ENCODE data around the gene GNB1. TPM values are rescaled to one million over a fixed set of nuclear protein-coding genes. Genes with fewer than 3 reads are reported as not detected.

Gene GNB1
- total RNA-seq, 1 donor: 88.7 TPM

DNA sequence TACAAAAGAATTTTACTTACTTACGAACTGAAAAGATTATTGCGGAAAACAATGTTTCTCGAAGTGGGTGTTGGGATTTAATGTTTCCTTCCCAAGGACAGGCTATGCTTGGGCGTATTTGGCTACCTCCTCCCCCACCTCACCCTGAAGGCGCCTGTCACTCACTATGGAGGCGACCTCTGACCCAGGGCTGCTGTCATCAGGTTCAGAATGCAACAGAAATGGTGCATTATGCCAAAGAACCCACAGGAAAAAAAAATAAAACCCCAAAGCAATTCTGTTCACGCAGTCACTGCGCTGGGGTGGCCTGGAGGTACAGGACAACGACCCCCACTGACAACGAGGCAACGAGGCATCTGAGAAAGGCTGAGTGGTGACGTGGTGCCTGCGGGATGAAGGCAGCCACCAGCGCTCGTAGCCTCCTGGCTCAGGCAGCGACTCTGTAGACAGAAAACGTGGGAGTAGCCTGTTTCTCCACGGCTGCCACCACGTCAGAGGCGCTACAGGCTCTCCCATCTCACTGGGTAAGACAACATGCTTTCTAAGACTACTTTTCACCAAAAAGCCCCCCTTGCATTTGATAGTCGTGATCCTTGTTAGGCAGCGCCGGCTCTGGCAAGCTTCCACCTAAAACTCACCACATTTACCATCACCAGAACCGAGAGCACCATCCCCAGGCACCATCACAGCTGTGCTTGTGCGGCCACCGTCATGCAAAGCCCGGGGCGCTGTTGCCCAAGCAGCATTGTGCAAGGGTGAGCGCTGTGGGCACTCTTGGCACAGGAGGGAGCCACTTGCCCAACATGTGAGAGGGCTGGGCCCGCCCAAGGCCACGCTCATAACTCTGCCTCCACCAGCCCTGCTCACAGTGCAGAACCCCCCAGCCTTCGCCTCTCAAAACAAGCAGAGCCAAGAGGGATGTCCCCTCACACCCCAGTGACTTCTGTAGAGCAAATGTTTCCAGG lies 126.9 kb downstream of the GNB1 start:
- H3K79me2 ChIP-seq (ENCODE audit: insufficient read depth, low read length): peaks cover 89% of the 10 kb centered on the region
- peaks cover 20% of the 10 kb centered on the region for H3K36me3 ChIP-seq (ENCODE audit: insufficient read depth, low read length)
- H3K4me3 ChIP-seq (ENCODE audit: insufficient read depth, low read length): no peak overlapping the region
- TF ChIP-seq, protein P1, sequence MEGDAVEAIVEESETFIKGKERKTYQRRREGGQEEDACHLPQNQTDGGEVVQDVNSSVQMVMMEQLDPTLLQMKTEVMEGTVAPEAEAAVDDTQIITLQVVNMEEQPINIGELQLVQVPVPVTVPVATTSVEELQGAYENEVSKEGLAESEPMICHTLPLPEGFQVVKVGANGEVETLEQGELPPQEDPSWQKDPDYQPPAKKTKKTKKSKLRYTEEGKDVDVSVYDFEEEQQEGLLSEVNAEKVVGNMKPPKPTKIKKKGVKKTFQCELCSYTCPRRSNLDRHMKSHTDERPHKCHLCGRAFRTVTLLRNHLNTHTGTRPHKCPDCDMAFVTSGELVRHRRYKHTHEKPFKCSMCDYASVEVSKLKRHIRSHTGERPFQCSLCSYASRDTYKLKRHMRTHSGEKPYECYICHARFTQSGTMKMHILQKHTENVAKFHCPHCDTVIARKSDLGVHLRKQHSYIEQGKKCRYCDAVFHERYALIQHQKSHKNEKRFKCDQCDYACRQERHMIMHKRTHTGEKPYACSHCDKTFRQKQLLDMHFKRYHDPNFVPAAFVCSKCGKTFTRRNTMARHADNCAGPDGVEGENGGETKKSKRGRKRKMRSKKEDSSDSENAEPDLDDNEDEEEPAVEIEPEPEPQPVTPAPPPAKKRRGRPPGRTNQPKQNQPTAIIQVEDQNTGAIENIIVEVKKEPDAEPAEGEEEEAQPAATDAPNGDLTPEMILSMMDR (IDR thresholded peaks at IDR 0.05; ENCODE audit: extremely low read depth, low read depth, low read length): peak; percentile 14
- no peaks in the 10 kb centered on the region for H3K9me3 ChIP-seq (ENCODE audit: low read depth, low read length)
- no peak overlapping the region for H3K4me2 ChIP-seq (ENCODE audit: insufficient read depth, low read length)
- DNase-seq (ENCODE audit: insufficient read length, low spot score, missing footprints): peak; percentile 56
- H2AFZ ChIP-seq (ENCODE audit: low read length): no peak overlapping the region
- peaks cover 14% of the 10 kb centered on the region for H4K20me1 ChIP-seq (ENCODE audit: insufficient read depth, low read length)
- H3K27me3 ChIP-seq (ENCODE audit: insufficient read depth, low read length): no peaks in the 10 kb centered on the region
- H3K4me1 ChIP-seq (ENCODE audit: insufficient read depth, low read length): no peaks in the 10 kb centered on the region
- H3K27ac ChIP-seq (ENCODE audit: low read depth, low read length): no peak overlapping the region

DNA sequence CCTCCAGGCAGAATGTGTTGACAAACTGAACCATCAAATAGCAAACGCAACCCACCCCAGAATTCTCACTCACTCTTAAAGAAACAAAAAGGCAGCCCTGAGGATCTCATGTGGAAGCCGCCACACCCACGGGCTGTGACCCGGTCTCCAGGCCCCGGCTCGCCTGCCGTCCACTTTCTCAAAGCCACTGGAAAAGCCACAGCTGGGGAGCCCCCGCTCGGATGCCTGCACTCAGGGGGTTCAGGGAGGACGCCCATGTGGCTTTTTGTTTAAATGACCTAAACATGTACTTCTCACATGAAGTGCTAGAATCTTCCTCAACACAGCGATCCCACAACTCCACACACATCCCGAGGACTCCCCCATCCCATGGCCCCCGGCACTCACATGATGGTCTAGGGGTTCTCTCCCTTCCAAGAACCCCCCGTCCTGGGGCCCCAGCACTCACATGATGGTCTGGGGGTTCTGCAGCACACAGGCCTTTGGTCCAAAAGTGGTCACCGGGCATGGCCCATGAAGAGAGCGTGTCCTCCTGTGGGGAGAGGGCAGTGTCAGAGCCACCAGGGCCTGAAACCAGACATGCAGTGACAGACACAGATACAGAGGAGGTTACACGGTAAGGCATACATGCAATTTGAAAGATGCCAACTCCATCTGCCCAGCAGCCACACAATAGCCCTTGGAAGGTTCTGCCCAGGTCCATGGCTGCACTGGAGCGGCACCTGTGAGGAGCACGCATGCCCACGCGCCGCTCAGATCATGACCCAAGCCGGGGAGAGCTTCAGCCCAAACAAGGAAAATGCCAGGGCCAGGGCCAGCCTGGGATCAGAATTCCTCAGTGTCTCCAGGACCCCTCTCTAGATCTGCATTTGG lies 129.1 kb downstream of the GNB1 start:
- Histone ChIP-seq H3K36me3 (ENCODE audit: insufficient read depth, low read length) (peaks cover 22% of the 10 kb centered on the region), H3K79me2 (ENCODE audit: insufficient read depth, low read length) (peaks cover 82% of the 10 kb centered on the region), H3K4me2 (ENCODE audit: insufficient read depth, low read length) (no peak overlapping the region), H3K4me3 (ENCODE audit: insufficient read depth, low read length) (no peak overlapping the region), H4K20me1 (ENCODE audit: insufficient read depth, low read length) (peaks cover 18% of the 10 kb centered on the region), H3K27ac (ENCODE audit: low read depth, low read length) (no peak overlapping the region), H3K27me3 (ENCODE audit: insufficient read depth, low read length) (no peaks in the 10 kb centered on the region), H3K4me1 (ENCODE audit: insufficient read depth, low read length) (no peaks in the 10 kb centered on the region), H2AFZ (ENCODE audit: low read length) (no peak overlapping the region), H3K9me3 (ENCODE audit: low read depth, low read length) (no peaks in the 10 kb centered on the region)
- peak; percentile 41 for DNase-seq (ENCODE audit: insufficient read length, low spot score, missing footprints)
- TF ChIP-seq, protein P1 (IDR thresholded peaks at IDR 0.05; ENCODE audit: extremely low read depth, low read depth, low read length): no peak

DNA sequence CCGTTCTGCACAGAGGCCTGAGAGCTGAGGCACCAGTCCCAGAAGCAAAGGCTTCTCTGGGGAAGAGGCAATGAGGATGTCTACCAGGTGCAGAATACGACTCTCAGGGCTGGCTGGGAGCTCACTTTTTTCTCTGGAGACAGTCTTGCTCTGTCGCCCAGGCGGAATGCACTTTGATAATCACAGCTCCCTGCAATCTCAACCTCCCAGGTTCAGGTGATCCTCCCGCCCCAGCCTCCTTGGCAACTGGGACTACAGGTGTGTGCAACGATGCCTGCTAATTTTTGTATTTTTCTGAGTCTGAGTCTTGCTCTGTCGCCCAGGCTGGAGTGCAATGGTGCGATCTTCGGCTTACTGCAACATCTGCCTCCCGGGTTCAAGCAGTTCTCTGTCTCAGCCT lies 130.2 kb downstream of the GNB1 start:
- peaks cover 74% of the 10 kb centered on the region for H3K79me2 ChIP-seq (ENCODE audit: insufficient read depth, low read length)
- peaks cover 32% of the 10 kb centered on the region for H3K36me3 ChIP-seq (ENCODE audit: insufficient read depth, low read length)
- DNase-seq (ENCODE audit: insufficient read length, low spot score, missing footprints): no peak
- H3K4me1 ChIP-seq (ENCODE audit: insufficient read depth, low read length): no peaks in the 10 kb centered on the region
- H2AFZ ChIP-seq (ENCODE audit: low read length): no peak overlapping the region
- H3K27me3 ChIP-seq (ENCODE audit: insufficient read depth, low read length): no peaks in the 10 kb centered on the region
- H3K9me3 ChIP-seq (ENCODE audit: low read depth, low read length): no peaks in the 10 kb centered on the region
- no peak overlapping the region for H3K27ac ChIP-seq (ENCODE audit: low read depth, low read length)
- H3K4me3 ChIP-seq (ENCODE audit: insufficient read depth, low read length): no peak overlapping the region
- no peak overlapping the region for H3K4me2 ChIP-seq (ENCODE audit: insufficient read depth, low read length)
- TF ChIP-seq, protein P1 (IDR thresholded peaks at IDR 0.05; ENCODE audit: extremely low read depth, low read depth, low read length): no peak
- H4K20me1 ChIP-seq (ENCODE audit: insufficient read depth, low read length): peaks cover 18% of the 10 kb centered on the region

DNA sequence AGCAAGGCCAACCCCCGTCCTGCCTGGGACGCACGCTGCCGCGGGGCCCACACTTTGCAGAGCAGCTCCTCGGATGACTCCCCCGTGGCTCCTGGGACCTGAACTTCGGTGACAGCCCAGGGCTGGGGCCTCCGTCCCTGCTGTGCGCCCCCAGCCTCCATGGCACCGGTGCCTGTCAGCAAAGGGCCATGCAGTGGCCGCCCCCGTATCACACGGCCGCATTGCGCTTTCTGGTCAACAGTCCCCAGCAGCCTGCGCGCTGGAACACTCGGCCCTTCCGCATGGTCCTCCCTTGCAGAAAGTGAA lies 130.6 kb downstream of the GNB1 start:
- TF ChIP-seq, protein P1 (IDR thresholded peaks at IDR 0.05; ENCODE audit: extremely low read depth, low read depth, low read length): no peak
- no peak overlapping the region for H3K4me2 ChIP-seq (ENCODE audit: insufficient read depth, low read length)
- H4K20me1 ChIP-seq (ENCODE audit: insufficient read depth, low read length): peaks cover 18% of the 10 kb centered on the region
- no peak overlapping the region for H3K4me3 ChIP-seq (ENCODE audit: insufficient read depth, low read length)
- H3K27ac ChIP-seq (ENCODE audit: low read depth, low read length): no peak overlapping the region
- DNase-seq (ENCODE audit: insufficient read length, low spot score, missing footprints): peak; percentile 27
- peaks cover 70% of the 10 kb centered on the region for H3K79me2 ChIP-seq (ENCODE audit: insufficient read depth, low read length)
- H3K36me3 ChIP-seq (ENCODE audit: insufficient read depth, low read length): peaks cover 34% of the 10 kb centered on the region
- no peaks in the 10 kb centered on the region for H3K27me3 ChIP-seq (ENCODE audit: insufficient read depth, low read length)
- no peaks in the 10 kb centered on the region for H3K9me3 ChIP-seq (ENCODE audit: low read depth, low read length)
- H3K4me1 ChIP-seq (ENCODE audit: insufficient read depth, low read length): no peaks in the 10 kb centered on the region
- no peak overlapping the region for H2AFZ ChIP-seq (ENCODE audit: low read length)
